ENCODE data around the gene PHAF1. TPM values are rescaled to one million over a fixed set of nuclear protein-coding genes. Genes with fewer than 3 reads are reported as not detected.

The PHAF1 gene
- total RNA-seq, 1 experiment from 2014 or later: 15.7 TPM

DNA sequence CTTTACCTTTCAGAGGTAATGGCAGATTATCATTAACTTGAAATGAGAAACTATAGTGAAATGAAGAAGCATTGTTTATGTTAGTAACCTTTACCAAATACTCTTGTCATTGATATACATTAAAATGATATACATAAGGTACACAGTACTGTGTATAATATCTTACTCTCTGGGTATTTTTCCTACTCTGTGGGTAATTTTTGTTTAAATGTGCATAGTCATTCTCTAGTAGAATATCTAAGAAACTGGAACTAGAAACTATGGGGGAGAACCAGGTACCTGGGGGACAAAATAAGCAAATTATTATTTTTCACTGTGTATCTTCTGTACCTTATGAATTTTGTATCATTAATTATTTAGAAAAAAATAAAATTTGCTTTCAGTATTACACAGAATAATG, 20.6 kb upstream of the PHAF1 start:
- ATAC-seq: no peak

DNA sequence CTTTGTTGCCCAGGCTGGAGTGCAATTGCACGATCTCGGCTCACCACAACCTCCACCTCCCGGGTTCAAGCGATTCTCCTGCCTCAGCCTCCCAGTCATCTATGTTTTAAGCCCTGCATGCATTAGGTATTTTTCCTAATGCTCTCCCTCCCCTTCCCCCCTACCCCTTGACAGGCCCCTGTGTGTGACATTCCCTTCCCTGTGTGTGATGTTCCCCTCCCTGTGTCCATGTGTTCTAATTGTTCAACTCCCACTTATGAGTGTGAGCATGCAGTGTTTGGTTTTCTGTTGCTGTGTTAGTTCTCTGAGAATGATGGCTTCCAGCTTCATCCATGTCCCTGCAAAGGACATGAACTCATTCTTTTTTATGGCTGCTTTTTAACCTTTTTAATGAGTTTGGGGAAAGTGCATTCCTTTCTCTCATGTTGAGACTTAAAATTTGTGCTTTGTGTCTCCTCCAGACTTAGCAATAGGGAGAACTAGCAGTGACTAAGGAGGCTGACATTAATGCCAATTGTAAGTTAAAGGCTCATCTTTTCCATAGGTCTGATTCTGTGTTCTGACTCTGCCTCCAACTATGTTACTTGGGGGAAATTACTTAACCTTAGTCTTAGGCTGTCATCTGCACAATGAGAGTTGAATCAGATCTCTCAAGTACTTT, 17.7 kb upstream of the PHAF1 start:
- Histone ChIP-seq H3K27me3 (ENCODE audit: control insufficient read depth, insufficient read depth, low read length) (no peaks in the 10 kb centered on the region), H3K4me3 (ENCODE audit: low read depth in 2 of 2, low read length in 2 of 2) (no peak overlapping the region), H3K4me1 (ENCODE audit: control insufficient read depth, insufficient read depth, low read length) (no peaks in the 10 kb centered on the region), H3K36me3 (ENCODE audit: control insufficient read depth, insufficient read depth, low read length) (no peaks in the 10 kb centered on the region; the same call in 1 of the 2 replicates), H3K9me3 (ENCODE audit: control insufficient read depth, insufficient read depth, low read depth, low read length) (no peaks in the 10 kb centered on the region), H3K27ac (ENCODE audit: low read length) (no peak overlapping the region)
- TF ChIP-seq POLR2AphosphoS5 (IDR thresholded peaks at IDR 0.05; ENCODE audit: low read depth, low read length): no peak
- TF ChIP-seq SIN3A (IDR thresholded peaks at IDR 0.05; ENCODE audit: borderline replicate concordance, insufficient read depth, low read depth, low read length): no peak
- no peak for TF ChIP-seq TCF7L2 (IDR thresholded peaks at IDR 0.05; ENCODE audit: low read depth, low read length)
- no peak for TF ChIP-seq CTCF (IDR thresholded peaks at IDR 0.05)
- TF ChIP-seq REST (IDR thresholded peaks at IDR 0.05; ENCODE audit: insufficient read depth in 1 of 2, low read depth in 2 of 2, low read length in 1 of 2): no peak
- BruUV-seq (replicated peaks): no TSS peak
- ATAC-seq: no peak
- CTCF ChIA-PET: no interaction called here
- in situ Hi-C loops (cut with HindIII; ENCODE audit: low pct_unique_long_range_greater_than_20kb, low sequenced_read_pairs): no loop called here
- POLR2A ChIA-PET: no interaction called here
- no peak for DNase-seq (ENCODE audit: low read depth, low spot score)
- intact Hi-C loops (cut with micrococcal nuclease; ENCODE audit: unreplicated experiment): no loop called here

More for the DNA sequence above, 20.6 kb upstream of the PHAF1 start:
- BruUV-seq (replicated peaks): no TSS peak
- intact Hi-C loops (cut with micrococcal nuclease; ENCODE audit: unreplicated experiment) (no loop called here), in situ Hi-C loops (cut with HindIII; ENCODE audit: low pct_unique_long_range_greater_than_20kb, low sequenced_read_pairs) (no loop called here)
- Histone ChIP-seq H3K27me3 (ENCODE audit: control insufficient read depth, insufficient read depth, low read length) (no peaks in the 10 kb centered on the region), H3K9me3 (ENCODE audit: control insufficient read depth, insufficient read depth, low read depth, low read length) (no peaks in the 10 kb centered on the region), H3K4me1 (ENCODE audit: control insufficient read depth, insufficient read depth, low read length) (no peaks in the 10 kb centered on the region), H3K27ac (ENCODE audit: low read length) (no peak overlapping the region), H3K4me3 (ENCODE audit: low read depth in 2 of 2, low read length in 2 of 2) (no peak overlapping the region), H3K36me3 (ENCODE audit: control insufficient read depth, insufficient read depth, low read length) (no peaks in the 10 kb centered on the region)
- ChIA-PET CTCF (no interaction called here), POLR2A (no interaction called here)
- TF ChIP-seq TCF7L2 (IDR thresholded peaks at IDR 0.05; ENCODE audit: low read depth, low read length) (no peak), SIN3A (IDR thresholded peaks at IDR 0.05; ENCODE audit: borderline replicate concordance, insufficient read depth, low read depth, low read length) (no peak), POLR2AphosphoS5 (IDR thresholded peaks at IDR 0.05; ENCODE audit: low read depth, low read length) (no peak), CTCF (IDR thresholded peaks at IDR 0.05) (no peak), REST (IDR thresholded peaks at IDR 0.05; ENCODE audit: insufficient read depth in 1 of 2, low read depth in 2 of 2, low read length in 1 of 2) (no peak)
- no peak for DNase-seq (ENCODE audit: low read depth, low spot score)

Measured in Panc1 (cell line).